NCI-H226 (cell line): ENCODE results near the gene ZNF627.
A peak's percentile ranks its signal among the peaks of the same experiment; 100 is the strongest.
"Not testable (repeated sequence)": the region's sequence is repeated elsewhere in the genome, so short reads cannot be mapped to it uniquely, and the experiment has no call there.

Source experiments
- DNase-seq: peaks from one replicate; pipeline ENCODE4 v3.0.0-alpha.2; 2015

ZNF627 gene

GRCh38 chr19:11633223-11633622 is 35.9 kb downstream of the ZNF627 start:
- DNase-seq, result no peak

DNA sequence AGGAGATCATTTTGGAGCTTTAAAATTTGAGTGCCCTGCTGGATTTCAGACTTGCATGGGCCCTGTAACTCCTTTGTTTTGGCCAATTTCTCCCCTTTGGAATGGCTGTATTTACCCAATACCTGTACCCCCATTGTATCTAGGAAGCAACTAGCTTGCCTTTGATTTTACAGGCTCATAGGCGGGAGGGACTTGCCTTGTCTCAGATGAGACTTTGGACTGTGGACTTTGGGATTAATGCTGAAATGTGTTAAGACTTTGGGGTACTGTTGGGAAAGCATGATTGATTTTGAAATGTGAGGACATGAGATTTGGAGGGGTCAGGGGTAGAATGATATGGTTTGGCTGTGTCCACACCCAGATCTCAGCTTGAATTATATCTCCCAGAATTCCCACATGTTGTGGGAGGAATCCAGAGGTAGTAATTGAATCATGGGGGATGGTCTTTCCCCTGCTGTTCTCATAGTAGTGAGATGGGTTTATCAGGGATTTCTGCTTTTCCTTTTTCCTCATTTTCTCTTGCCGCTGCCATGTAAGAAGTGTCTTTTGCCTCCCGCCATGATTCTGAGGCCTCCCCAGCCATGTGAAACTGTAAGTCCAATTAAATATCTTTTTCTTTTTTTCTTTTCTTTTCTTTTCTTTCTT is 36.9 kb downstream of the ZNF627 start:
- not testable (repeated sequence) for DNase-seq

DNA sequence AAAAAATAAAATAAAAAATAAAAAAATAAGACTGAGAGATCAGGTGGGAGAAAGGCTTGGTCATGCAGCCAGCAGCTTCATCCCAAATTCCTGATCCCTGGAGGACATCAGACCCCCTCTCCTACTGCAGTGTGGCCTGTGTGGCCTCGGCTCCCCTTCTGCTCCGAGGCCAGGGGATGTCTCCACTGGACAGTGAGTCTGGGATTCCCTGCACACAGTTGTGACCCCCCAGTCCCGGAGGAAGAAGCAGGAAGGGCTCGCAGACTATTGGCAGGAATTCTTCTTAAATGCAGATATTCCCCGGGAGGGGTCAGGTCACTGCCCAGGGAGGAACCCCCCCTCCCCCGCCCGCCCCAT is 41.9 kb downstream of the ZNF627 start:
- DNase-seq, result no peak

GRCh38 chr19:11639602-11640471 is 42.6 kb downstream of the ZNF627 start:
- peak; percentile 65 for DNase-seq

DNA sequence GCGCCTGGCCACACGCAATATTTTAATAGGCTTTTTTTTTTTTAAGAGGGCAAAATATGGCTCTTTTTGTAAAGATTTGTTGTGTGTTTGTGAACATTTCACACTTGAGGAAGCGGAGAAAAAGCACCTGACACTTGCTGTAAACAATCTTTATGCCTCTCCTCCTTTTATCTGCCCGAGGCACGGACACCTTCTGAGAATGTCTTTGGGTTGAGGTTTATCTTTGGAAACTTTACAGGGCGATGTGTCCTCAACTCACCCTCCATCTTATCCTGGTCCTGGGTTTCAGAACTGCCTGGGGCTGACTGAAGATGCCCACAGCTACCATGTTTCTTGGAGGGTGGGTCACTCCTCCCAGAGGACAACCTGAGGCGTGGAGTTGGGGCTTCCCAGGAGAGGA is 44.0 kb downstream of the ZNF627 start:
- DNase-seq, result no peak

DNA sequence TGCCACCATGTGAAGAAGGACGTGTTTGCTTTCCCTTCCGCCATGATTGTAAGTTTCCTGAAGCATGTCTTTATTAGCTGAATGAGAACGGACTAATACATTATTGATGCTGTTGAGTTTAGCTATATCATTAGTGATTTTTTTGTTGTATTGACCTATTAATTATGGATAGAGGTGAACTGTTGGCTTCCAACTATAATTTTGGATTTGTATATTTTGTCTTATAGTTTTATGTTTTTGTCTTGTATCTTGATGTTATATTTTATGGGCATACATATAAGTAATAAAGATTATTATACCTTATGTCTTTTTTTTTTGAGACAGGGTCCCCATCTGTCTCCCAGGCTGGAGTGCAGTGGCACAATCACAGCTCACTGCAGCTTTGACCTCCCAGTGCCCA is 45.6 kb downstream of the ZNF627 start:
- DNase-seq, result no peak

- DNase-seq, result no peak
These were observed 52.7 kb downstream of the ZNF627 start for GRCh38 chr19:11649941-11650340.

GRCh38 chr19:11651062-11651461 is 53.8 kb downstream of the ZNF627 start:
- no peak for DNase-seq

- DNase-seq, result no peak
These were observed 54.8 kb downstream of the ZNF627 start for GRCh38 chr19:11652056-11652455.

DNA sequence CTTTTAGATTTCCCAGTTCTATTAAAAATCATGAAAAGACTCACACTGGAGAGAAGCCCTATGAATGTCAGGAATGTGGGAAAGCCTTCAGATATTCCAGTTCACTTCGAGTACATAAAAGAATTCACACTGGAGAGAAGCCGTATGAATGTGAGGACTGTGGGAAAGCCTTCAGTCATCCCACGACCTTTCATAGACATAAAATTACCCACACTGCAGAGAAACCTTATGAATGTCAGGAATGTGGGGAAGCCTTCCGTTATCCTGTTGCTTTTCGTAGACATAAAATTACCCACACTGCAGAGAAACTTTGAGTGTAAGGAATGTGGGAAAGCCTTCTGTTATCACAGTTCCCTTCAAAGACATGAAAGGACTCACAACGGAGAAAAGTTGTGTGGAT is 55.2 kb downstream of the ZNF627 start:
- DNase-seq, result no peak

- DNase-seq, result no peak
These were observed 59.3 kb downstream of the ZNF627 start for GRCh38 chr19:11656535-11656934.

- DNase-seq, result no peak
These were observed 60.0 kb downstream of the ZNF627 start for GRCh38 chr19:11657307-11657706.

DNA sequence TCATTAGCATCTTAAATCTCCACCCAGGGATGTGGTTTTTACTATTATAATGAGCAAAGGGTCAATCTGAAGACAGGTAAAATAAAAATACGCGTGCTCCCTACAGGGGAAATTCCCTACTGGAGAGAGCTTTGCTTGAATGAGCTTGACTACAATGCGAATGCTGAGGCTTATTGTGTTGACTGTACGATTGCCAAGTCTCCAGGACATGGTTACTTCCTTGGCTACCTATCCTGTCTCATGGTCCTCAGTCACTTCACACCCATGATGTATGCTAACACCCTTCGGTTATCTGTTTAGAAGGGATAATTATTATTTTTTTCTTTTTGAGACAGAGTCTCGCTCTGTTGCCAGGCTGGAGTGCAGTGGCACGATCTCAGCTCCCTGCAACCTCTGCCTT is 61.7 kb downstream of the ZNF627 start:
- no peak for DNase-seq

DNA sequence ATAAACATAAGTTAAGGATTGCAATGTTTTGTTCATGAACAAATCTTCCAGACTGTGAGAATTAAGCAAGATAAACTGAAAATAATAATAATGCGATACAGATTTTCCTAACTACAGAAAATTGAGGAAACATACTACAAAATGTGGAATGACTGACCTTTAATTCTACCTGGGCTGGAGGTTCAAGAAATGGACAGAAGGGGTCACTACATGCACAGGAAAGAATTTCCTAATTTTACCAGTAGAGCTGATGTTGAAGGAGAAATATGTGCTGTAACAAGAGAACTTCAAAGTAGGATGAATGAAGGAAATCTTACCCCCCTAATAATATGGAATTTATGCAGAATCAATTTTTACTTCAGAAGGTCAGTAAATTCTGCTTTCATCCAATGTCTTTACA is 62.3 kb downstream of the ZNF627 start:
- no peak for DNase-seq

DNA sequence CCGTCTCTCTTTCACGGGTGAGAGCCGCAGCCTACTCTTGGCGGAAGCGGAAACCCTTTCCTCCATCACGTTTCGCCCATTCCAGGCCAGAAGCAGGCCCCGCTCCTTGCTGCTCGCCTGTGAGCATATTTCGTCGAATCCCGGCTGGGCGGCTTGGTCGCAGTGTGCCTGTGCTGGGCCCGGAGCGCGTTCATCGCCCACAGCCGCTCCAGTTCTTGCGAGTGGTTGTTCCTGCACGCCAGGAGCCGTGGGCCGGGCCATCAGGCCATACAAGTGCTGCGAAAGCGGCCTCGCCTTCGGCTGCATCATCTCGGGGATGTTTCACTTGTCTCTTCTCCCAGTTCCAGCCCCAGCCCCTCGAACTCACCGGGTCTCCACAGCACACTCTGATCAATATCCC is 65.0 kb downstream of the ZNF627 start:
- DNase-seq, result no peak

- DNase-seq, result no peak
These were observed 65.9 kb downstream of the ZNF627 start for GRCh38 chr19:11663181-11663591.
